Measurements from ENCODE around the gene B4GALT2.

B4GALT2 gene

GRCh38 chr1:43933386-43934100 is 45.5 kb upstream of the B4GALT2 start, which contains the start of gene ARTN:
Gene ARTN (plus strand): TSS chr1:43933801. CDS start chr1:43935657, 1,856 bp downstream.
- peak within 1 kb of the TSS; percentile 50 for H3K4me3 ChIP-seq (ENCODE audit: low read depth, low read length)
- in situ Hi-C loops (cut with HindIII; ENCODE audit: low sequenced_read_pairs) = no loop called here
- no peak for TF ChIP-seq CTCF (IDR thresholded peaks at IDR 0.05; ENCODE audit: low read depth, low read length)
- DNase-seq (ENCODE audit: low read depth, low spot score) = no peak

GRCh38 chr1:43934101-43934985 is 44.7 kb upstream of the B4GALT2 start:
- DNase-seq (ENCODE audit: low read depth, low spot score) = peak; percentile 73
- in situ Hi-C loops (cut with HindIII; ENCODE audit: low sequenced_read_pairs) = no loop called here
- peak; percentile 92 for TF ChIP-seq CTCF (IDR thresholded peaks at IDR 0.05; ENCODE audit: low read depth, low read length)
- H3K4me3 ChIP-seq (ENCODE audit: low read depth, low read length) = peak overlapping the region; percentile 50

GRCh38 chr1:43934986-43935324 is 44.1 kb upstream of the B4GALT2 start:
- DNase-seq (ENCODE audit: low read depth, low spot score) = no peak
- H3K4me3 ChIP-seq (ENCODE audit: low read depth, low read length) = no peak overlapping the region
- in situ Hi-C loops (cut with HindIII; ENCODE audit: low sequenced_read_pairs) = no loop called here
- no peak for TF ChIP-seq CTCF (IDR thresholded peaks at IDR 0.05; ENCODE audit: low read depth, low read length)

GRCh38 chr1:43935711-43936427 is 43.1 kb upstream of the B4GALT2 start:
- DNase-seq (ENCODE audit: low read depth, low spot score) = no peak
- no peak for TF ChIP-seq CTCF (IDR thresholded peaks at IDR 0.05; ENCODE audit: low read depth, low read length)
- no peak overlapping the region for H3K4me3 ChIP-seq (ENCODE audit: low read depth, low read length)
- in situ Hi-C loops (cut with HindIII; ENCODE audit: low sequenced_read_pairs) = no loop called here

- peak overlapping the region; percentile 10 for H3K4me3 ChIP-seq (ENCODE audit: low read depth, low read length)
- DNase-seq (ENCODE audit: low read depth, low spot score) = no peak
Measured at GRCh38 chr1:43936431-43937151, 42.4 kb upstream of the B4GALT2 start.

More at GRCh38 chr1:43936431-43937151, 42.4 kb upstream of the B4GALT2 start:
- TF ChIP-seq CTCF (IDR thresholded peaks at IDR 0.05; ENCODE audit: low read depth, low read length) = peak; percentile 7
- in situ Hi-C loops (cut with HindIII; ENCODE audit: low sequenced_read_pairs) = no loop called here
